Dedifferentiated amniotic fluid mesenchymal stem cell (primary cell): ENCODE data around the gene C18orf54.
"Not testable (repeated sequence)": the region's sequence is repeated elsewhere in the genome, so short reads cannot be mapped to it uniquely, and the experiment has no call there.

Source experiments
- DNase-seq: peaks from one replicate; pipeline ENCODE4 v3.0.0-alpha.2; 2016; ENCODE audit errors: extremely low spot score

Gene C18orf54

DNA sequence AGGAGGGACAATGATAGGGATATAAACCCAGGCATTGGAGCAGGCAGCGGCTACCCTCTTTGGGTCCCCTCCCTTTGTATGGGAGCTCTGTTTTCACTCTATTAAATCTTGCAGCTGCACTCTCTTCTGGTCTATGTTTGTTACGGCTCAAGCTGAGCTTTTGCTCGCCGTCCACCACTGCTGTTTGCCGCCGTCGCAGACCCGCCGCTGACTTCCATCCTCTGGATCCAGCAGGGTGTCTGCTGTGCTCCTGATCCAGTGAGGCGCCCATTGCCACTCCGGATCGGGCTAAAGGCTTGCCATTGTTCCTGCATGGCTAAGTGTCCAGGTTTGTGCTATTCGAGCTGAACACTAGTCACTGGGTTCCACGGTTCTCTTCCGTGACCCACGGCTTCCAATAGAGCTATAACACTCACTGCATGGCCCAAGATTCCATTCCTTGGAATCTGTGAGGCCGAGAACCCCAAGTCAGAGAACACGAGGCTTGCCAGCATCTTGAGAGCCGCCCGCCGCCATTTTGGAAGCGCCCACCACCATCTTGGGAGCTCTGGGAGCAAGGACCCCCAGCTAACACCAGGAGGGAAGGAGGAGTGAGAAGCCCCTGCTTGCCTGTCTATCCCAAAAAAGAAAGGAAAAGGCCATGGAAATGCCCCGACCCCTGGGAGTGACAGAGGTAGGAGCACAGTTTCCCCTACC, 29.2 kb downstream of the C18orf54 start:
- not testable (repeated sequence) for DNase-seq

GRCh38 chr18:54387631-54388030, 29.9 kb downstream of the C18orf54 start:
- no peak for DNase-seq

DNA sequence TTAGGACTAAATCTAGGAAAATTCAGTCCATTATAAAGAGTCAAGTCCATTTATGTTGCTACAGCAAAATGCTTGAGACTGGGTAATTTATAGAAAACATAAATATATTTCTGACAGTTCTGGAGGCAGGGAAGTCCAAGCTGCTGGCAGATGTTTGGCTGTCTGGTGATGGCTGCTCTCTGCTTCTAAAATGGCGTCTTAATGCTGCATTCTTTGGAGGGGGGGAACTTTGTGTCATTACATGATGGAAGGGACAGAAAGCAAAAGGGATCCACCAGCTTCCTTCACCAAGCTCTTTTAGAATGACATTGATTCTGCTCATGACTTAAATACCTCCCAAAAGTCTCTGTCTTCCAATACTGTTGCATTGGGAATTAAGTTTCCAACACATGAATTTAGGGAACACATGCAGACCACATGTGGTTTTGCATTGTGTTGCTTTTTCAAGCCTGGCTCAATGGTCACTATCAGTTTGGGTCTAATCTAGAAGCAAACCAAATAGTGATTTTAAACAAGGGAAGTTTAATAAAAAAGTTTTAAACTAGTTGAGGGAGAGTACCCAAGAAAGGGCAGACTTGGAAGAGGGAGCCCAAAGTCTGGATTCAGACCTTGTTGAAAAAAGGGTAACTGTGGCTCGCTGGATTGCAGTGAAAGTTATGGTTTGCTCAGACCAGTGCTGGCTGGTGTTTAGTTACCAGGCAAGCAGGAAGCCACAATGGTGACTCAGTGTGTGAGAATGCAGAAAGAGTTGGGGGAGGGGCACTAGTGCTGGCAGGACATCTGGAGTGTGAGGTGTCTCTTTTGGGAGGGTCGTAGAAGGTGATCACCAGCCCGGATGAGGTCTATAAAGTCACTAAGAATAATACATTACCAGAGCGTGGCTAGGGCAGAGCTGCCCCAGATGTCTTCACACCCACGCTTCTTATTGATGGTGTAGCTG, 30.8 kb downstream of the C18orf54 start:
- DNase-seq: peak; percentile 21

DNA sequence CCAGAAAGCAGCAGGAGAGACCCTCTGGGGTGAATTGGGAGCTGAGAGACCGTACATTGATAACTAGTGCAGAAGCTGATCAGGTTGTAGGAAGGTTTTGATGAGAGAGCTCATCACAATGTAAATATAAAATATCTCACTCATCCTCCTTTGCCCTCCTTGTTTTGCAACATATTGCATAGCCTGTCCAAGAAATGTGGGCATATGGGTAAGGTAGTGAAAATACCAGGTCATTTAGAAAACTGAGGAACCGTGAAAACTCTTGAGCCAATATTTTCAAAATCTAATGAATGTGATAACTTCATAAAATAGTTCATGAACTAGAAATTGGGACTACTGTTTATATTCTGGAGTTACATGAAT, 31.4 kb downstream of the C18orf54 start:
- DNase-seq: no peak

- DNase-seq: no peak
Observed at GRCh38 chr18:54390838-54391237, 33.1 kb downstream of the C18orf54 start.

GRCh38 chr18:54392543-54393023, 34.9 kb downstream of the C18orf54 start:
- DNase-seq: peak; percentile 65

DNA sequence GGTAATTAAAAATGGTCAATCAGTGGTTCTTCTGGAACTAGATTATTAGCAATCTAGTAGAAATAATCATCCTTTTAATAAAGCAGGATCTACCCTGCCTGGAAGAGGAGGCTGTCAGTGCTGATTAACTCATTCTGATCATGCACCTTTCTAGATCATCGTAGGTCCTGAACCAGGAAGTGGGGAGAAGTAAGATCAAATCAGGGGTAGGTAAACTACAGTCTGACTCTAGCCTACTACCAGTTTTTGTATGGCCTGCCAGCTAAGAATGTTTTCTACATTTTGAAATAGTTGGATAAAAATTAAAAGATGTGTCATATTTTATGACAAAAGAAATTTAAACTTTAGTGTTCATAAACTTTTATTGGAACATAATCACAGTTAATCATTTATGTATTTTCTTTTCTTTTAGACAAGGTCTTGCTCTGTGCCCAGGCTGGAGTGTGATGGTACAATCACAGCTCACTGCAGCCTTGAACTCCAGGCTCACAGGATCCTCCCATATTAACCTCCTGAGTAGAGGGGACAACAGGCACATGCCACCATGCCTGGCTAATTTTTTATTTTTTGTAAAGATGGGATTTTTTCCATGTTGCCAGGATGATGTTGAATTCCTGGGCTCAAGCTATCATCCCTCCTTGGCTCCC, 36.1 kb downstream of the C18orf54 start:
- DNase-seq: no peak

- DNase-seq: no peak
Observed at GRCh38 chr18:54396760-54397159, 39.1 kb downstream of the C18orf54 start.

DNA sequence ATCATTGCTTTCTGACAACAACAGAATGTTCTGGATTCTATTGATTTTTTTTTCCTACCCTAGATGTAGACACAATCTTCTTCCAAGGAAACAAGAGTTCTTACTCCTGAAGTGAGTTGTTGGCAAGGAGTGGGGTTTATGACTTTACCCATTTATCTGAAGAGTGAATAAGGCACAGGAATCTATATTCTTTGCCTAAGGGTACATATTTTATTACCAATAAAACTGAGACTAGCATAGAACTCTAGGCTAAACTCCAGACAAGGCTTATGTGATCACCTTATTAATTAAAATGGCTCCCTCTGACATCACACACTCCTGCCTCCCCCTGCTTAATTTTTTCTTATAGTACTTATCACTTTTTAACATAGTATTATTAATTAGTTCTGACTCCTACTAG, 47.6 kb downstream of the C18orf54 start:
- no peak for DNase-seq

DNA sequence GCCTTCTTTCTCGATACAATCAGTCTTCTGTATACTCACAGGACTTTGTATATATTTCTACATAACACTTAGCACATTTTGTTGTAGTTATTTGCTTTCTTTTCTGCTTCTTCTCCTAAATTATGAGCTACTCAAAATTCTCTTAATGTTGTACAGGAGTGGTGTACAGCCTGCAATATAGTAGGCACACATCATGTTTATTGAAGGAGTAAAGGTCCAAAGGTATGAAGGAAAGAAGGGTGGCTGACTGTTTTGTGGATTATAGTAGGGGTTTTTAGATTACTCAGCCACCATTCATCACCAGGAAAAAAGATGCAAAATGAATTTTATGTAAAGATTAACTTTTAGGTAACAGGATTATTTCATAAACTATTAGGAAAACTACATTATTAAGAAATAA, 54.1 kb downstream of the C18orf54 start:
- no peak for DNase-seq

DNA sequence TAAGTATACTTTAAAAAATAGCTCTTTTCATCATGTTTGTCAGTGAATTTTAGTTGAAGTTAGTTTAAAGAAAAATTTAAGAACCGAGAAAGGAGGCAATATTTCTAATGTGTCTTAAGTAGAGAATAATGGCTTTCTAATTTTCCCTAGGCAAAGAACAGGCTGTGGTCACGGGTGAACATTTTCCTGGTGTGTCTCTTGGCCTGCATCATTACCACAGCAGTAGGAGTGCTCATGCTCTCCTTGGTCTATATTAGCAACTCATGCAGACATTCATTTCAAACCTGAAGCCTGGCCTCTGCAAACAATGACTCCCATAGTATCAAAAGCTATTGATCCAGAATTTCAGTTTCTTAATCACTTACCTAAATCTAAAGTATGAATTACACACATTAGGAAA, 57.4 kb downstream of the C18orf54 start:
- DNase-seq: no peak

GRCh38 chr18:54416436-54416835, 58.7 kb downstream of the C18orf54 start:
- no peak for DNase-seq

- DNase-seq: no peak
Observed at GRCh38 chr18:54423831-54424230, 66.1 kb downstream of the C18orf54 start.

DNA sequence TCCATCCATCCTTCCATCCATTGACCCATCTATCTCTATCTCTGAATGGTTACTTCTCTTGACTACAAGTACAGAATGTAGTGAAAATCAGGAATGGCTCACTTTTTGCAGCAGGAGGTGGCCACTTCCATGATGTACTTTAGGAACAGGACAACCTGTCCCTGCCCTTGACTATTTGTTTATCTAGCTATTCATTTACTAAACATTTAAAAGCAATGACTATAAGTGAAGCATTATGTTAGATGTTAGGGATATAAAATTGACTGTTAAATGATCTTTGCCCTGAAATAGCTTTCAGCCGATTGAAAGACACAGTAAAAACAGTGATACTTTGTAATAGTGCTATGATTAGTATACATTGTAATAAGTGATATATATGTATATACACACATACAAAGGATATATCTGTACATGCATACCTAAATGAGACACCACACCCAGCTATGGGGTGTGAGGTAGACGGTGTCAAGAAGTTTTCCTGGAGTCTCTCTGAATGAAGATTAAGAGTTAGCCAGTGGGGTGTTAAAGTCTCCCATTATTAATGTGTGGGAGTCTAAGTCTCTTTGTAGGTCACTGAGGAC, 68.5 kb downstream of the C18orf54 start:
- DNase-seq: no peak
